D721Med (cell line): ENCODE data around the gene HOXD10.

Experiments used
- DNase-seq: peaks from one replicate; pipeline ENCODE4 v3.0.0; 2011; ENCODE audit warnings: low spot score; ENCODE audit not compliant: insufficient read length
- FAIRE-seq: peaks from 2 replicates; lab custom pipeline; 2011; peaks lifted over from hg19 to GRCh38; lab: Jason Lieb, UNC
- TF ChIP-seq, protein P1 (sequence below): IDR thresholded peaks from 2 replicates; pipeline ENCODE4 v1.5.1; 2012; ENCODE audit warnings: mild to moderate bottlenecking, control low read depth; ENCODE audit not compliant: insufficient read depth; ENCODE audit errors: missing control alignments

The HOXD10 gene

DNA sequence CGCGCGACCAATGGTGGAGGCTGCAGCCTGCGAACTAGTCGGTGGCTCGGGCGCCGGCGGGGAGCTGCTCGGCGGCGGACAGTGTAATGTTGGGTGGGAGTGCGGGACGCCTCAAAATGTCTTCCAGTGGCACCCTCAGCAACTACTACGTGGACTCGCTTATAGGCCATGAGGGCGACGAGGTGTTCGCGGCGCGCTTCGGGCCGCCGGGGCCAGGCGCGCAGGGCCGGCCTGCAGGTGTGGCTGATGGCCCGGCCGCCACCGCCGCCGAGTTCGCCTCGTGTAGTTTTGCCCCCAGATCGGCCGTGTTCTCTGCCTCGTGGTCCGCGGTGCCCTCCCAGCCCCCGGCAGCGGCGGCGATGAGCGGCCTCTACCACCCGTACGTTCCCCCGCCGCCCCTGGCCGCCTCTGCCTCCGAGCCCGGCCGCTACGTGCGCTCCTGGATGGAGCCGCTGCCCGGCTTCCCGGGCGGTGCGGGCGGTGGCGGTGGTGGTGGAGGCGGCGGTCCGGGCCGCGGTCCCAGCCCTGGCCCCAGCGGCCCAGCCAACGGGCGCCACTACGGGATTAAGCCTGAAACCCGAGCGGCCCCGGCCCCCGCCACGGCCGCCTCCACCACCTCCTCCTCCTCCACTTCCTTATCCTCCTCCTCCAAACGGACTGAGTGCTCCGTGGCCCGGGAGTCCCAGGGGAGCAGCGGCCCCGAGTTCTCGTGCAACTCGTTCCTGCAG, 6.3 kb downstream of the HOXD10 start, which contains the start of gene HOXD9:
TSS of gene HOXD9 (plus strand) at position 37 of the 728 bp plus-strand sequence. CDS start at position 87, 50 bp downstream.
- DNase-seq, result peak; percentile 71
- TF ChIP-seq, protein P1, sequence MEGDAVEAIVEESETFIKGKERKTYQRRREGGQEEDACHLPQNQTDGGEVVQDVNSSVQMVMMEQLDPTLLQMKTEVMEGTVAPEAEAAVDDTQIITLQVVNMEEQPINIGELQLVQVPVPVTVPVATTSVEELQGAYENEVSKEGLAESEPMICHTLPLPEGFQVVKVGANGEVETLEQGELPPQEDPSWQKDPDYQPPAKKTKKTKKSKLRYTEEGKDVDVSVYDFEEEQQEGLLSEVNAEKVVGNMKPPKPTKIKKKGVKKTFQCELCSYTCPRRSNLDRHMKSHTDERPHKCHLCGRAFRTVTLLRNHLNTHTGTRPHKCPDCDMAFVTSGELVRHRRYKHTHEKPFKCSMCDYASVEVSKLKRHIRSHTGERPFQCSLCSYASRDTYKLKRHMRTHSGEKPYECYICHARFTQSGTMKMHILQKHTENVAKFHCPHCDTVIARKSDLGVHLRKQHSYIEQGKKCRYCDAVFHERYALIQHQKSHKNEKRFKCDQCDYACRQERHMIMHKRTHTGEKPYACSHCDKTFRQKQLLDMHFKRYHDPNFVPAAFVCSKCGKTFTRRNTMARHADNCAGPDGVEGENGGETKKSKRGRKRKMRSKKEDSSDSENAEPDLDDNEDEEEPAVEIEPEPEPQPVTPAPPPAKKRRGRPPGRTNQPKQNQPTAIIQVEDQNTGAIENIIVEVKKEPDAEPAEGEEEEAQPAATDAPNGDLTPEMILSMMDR, result no peak
- FAIRE-seq, result no peak

DNA sequence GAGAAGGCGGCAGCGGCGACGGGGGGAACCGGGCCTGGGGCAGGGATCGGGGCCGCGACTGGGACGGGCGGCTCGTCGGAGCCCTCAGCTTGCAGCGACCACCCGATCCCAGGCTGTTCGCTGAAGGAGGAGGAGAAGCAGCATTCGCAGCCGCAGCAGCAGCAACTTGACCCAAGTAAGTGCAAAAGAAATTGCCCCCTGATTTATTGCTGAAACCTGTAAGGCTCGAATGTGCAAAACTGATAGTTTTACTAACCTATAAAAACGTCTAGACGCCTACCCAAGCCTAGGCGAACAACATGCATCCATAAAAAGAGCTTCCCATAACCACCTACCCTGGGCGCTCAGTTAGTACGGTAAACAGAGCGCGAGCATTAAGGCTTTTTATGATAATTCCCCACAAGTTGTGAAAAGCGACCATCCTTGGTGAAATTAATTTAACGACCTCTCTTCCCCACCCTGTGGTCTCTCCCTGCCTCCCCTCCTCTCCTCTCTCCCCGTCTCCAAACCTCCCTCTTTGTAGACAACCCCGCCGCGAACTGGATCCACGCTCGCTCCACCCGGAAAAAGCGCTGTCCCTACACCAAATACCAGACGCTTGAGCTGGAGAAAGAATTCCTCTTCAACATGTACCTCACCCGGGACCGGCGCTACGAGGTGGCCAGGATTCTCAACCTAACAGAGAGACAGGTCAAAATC, 7.0 kb downstream of the HOXD10 start:
- no peak for DNase-seq
- TF ChIP-seq, protein P1, result no peak
- no peak for FAIRE-seq

DNA sequence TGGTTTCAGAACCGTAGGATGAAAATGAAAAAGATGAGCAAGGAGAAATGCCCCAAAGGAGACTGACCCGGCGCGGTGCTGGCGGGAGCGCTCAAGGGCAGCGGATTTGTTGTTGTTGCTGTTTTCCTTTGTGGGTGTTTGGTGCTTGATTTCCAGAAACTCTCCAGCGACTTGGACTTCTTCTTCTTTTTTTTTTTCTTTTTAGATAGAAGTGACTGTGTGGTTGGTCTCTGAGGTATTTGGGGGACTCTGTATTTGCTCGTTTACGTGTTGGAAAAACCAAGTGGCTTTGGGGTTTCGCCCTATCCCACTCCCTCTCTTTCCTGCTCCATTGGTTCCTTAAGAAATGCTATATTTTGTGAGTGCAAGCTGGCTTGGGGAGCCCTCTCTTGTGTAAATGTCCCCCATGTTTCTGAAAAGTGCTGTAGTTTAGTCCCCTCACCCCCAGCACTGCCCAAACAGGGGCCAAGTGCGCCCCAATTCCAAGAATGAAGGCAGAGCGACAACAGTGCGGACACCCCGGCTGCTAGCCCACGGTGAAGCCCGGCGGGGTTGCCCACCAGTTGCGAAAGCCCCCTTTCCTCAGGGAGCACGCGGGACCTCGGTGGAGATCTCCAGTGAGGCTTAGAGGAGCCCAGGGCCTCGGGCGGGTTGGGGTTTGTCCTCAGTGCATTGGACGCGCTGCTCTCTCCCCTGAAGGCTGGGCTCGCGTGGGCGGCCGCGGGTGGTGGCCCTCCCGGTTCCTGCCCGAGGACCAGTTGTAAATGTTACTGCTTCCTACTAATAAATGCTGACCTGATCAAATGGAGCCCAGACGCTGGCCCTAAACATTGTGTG, 7.8 kb downstream of the HOXD10 start:
- FAIRE-seq, result no peak
- TF ChIP-seq, protein P1, result no peak
- no peak for DNase-seq

DNA sequence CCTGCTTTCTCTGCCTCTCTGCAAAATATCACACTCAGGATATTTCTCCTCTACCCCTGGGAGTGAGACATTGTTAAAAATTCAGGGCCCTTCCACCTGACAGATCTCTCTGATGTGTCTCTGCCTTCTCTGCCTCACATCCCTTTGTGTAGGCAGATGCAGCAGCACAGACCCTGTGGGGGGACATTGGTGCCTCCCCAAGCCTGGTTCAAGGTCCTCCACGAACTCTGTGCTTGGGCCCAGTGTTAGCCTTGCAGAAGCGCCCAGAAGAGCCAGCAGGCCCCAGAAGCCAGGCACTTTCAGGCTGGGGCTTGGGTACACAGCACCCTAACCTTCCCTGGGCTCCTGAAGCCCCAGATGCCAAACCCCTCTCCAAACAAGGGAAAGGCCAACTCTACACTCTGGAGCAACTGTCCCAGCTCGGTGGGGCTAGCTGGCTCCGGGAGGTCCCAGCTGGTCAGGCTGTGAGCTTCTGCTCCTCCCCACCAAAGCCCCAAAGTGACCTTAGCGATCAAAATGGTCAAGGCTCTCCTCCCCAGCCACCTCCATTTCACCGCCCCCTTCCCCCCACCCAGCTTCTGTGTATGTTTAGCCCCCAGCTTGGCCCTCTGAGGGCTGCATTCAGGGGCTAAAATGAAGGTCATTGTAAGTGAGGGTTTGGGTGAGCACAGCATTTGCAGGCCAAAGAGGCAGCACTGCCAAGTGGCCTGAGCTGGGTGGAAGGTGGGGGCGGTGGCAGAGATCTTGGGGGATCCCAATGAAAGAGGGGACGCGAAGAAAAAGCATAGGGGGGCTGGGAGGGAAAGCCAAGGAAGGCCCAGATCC, 8.6 kb downstream of the HOXD10 start:
- DNase-seq, result no peak
- no peak for FAIRE-seq
- TF ChIP-seq, protein P1, result no peak

DNA sequence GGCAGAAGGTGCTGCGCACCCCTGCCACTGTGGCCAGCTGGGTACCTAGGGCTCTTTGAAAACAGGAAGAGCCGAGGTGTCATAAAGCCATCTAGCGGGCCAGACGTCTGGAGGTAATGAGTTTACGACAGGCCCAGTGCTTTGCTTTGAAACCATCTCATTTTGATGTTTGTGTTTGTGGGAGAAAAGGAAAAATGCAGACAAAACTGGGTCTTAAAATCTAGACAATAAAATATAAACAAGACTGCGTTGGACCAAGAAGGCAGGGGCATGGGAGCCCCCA, 9.1 kb downstream of the HOXD10 start:
- TF ChIP-seq, protein P1, result no peak
- no peak for FAIRE-seq
- no peak for DNase-seq

DNA sequence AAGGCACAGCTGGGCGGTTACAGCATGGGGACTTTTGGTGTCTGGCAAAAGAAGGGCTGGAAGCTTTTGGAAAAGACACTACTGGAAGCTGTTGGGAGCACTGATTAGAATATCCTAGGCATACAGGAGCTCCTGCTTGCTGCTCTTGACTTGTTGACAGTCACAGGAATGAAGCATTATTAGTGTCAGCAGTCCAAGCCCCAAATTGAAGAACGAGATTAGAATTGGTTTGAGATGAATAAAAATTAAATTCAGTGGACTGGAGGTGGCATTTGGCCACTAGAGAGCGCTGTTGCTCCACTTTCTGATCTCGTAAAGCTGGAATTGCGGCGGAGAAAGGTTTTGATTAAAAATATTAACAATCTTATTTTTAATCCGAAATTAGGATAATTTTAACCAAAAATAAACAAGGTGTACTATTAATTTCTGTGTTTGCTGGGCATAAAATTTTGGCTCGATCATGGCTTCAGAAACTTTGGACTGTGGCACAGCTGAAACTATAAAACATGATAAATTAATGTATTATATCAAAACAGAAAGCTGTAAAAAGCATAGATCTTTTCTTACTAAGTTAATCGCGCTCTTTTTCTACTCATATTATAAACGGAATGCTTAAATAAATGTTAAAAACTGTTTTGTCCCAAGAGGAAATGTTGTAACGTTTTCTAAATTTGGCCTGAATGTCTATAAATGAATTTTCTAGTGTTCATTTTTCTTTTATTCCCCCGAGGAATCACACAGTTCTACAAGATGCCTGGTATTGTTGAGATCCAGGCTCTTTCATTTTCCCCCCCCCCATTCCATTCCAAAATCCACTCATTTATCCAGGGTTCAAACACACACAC, 10.6 kb downstream of the HOXD10 start:
- DNase-seq (no peak), FAIRE-seq (no peak)
- TF ChIP-seq, protein P1, result peak; percentile 86
